ENCODE data around the gene COL3A1. TPM values are rescaled to one million over a fixed set of nuclear protein-coding genes. Genes with fewer than 3 reads are reported as not detected.

Gene COL3A1
- polyA plus RNA-seq, 3 donors: 65.6 to 363 (median 262) TPM

DNA sequence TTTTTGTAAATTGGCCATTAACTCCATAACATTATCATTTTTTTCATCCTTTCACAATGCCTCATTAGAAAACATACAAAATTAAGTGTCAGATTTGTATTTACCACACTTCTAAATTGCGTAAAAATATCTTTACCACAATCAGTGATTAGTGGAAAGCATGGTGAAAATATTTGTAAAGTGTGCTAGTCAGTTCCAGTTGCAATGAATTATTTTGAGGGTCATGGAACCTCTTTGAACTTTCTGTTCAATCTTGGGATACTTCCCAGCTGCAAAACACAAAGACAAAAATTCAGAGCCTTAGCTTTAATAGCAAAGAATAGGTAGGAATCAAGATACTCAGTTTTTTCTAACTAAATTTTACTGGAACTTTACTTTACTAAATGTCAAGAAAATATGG is 4.0 kb upstream of the COL3A1 start:
- no peak overlapping the region for H3K27ac ChIP-seq (ENCODE audit: low read depth, low read length)
- WGBS, 3 donors: 33 to 54% (median 52%) methylated on average over 1 of the region's 1 CpG

DNA sequence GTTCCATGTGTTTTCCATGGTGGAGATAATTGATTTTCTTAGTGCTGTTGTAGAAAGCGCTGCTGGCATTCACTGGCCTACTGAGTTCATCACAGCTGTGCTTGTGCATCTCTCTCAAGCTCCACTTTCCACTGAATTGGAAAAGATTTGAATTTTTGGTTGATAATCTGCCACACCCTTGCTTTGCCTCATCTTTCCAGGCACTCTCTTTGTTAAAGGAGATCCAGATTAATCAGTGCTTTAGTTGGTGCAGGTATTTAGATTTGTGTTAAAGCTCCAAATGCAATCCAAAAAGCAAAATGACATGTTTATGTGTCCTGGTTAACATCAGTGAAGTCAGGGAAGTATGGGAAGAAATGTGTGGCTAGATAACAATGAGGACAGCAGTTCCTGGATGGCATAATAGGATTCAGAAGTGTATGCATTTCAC is 2.7 kb upstream of the COL3A1 start:
- H3K27ac ChIP-seq (ENCODE audit: low read depth, low read length): no peak overlapping the region
- WGBS, 3 donors: 73 to 94% (median 79%) methylated on average over 1 of the region's 1 CpG

DNA sequence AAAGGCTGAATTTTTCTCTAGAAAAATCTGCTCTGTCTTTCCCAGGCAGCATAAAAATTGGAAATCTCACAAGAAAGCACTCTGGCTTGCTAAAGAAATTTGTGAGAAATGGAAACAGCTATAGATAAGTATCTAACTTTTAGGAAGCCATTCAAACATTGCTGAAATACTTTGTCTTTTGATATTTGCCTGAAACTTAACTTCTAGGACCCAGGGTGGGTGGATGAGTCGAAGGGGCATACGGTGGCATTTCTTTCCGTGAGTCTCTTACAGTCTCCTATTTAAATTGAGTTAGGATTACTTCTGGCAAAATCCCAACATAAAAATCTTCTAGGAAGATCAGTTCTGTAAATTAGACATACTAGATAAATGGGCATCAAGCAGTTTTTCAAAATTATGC is 532 bp upstream of the COL3A1 start:
- H3K27ac ChIP-seq (ENCODE audit: low read depth, low read length): no peak overlapping the region
- WGBS, 3 donors: 46 to 75% (median 46%) methylated on average over 3 of the region's 3 CpGs

DNA sequence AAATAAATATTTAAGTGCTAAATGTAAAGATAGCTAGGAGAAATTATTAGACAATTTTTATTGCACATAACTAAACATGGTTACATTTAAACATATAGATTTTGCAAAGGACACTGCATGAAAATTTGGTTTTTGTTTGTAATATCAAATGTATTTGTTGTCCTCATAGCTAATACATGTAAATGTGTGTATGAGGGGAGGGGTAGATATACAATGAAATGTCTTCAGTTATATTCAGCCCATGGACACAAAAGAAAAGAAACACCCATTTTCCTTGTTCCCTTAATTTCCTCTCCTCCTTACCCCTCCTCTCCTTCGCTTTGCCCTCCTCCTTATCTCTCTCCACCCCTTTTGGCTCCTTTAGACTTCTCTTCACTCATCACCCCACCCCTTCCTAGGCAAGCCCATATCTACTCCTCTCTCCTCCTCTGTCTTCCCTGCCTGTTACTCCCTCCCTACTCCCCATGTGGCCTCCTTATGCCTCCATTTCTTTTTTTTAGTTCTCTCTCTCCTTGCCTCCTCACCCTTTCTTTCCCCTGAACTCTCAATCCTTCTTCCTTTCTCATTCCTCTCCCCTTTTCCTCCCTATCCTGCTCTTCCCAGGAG is 1.4 kb downstream of the COL3A1 start:
- peak overlapping the region; percentile 42 for H3K27ac ChIP-seq (ENCODE audit: low read depth, low read length)
- WGBS, 3 donors: 57 to 64% (median 59%) methylated on average over 1 of the region's 1 CpG

DNA sequence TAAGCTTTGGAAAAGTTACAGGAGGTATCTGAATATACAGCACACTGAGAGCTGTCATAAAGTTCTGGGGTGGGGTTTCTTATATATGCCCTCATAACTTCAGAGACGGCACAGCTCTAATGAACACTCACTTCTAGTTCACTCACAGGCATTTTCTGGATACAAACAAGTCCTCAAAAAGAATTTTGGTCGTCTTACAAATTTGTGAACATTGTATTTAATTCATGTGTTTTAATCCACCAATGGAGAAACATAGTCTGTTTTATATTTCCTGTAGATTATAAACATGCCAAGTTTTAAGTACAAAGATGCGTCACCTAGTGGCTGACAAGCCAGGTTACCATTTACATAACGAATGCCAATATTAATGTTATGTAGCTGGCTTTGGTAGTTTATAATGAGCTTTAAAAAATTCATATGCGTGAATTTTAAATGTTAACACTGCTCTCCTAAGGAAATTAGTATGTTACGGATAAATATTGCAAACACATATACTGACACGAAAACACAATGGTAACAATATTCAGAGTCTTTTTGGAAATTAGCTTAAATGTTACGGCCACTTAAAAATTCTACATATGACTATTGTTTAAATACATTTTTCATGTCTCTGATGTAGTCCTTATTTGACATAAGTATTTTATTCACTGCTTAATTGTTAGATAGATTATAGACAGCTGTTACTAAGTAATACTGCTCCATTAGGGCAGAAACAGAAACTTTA is 2.5 kb downstream of the COL3A1 start:
- H3K27ac ChIP-seq (ENCODE audit: low read depth, low read length): no peak overlapping the region
- WGBS, 3 donors: 50 to 75% (median 50%) methylated on average over 8 of the region's 8 CpGs

DNA sequence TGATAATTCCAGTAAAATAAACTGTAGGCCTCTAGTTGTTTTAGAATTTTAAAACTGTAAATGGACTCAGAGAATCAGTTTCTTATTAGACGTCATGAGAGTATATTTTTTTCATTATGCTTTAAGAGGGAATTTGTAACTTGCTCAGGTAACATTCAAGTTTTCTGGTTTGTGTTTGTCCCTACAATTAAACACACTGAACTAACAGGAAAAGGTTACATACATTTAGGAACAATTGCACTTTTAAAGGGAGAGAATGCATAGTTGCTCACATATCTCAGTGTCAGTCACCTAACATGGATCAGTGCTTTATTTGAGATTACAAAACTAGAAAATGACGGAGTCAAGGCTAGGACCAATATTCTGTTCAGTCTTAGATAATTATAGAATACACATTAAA is 3.1 kb downstream of the COL3A1 start:
- no peak overlapping the region for H3K27ac ChIP-seq (ENCODE audit: low read depth, low read length)
- WGBS, 3 donors: 53 to 55% (median 55%) methylated on average over 2 of the region's 2 CpGs

DNA sequence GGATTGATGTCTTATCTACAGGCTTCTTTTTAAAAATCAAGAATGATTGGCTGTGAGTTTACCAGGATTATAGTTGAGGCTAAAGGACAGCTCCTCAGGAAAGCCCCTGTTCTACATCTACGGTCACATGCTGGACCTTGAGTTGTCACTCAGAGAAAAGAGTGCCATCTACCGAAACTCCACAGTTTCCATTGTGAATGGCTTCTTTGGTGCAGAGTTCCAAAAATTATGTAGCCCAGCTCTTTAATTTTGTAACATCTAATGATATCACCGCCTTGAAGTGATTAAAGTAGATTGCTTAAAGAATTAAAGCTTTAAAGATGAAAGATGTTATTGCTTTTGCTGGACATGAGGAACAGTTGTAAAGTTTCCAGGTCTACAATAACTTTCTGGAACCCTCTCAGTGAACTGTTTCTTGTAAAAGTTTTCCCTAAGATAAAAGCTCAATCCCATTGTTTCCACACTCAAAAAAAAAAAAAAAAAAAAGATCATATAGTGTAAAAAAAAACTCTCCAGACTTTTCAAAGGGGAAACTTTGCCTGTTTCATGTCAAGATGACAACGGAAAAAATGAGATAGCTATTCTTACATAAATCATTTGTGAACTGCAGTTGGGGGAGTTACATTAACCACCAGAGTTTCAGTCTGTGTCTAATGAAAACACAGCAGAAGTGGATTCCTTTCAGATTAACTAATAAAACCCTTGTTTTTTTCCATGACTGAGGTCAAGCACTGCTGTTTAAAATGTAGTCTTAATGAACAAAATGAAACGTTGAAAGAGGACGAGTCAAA is 4.3 kb downstream of the COL3A1 start:
- H3K27ac ChIP-seq (ENCODE audit: low read depth, low read length): no peak overlapping the region
- WGBS, 3 donors: 25 to 34% (median 27%) methylated on average over 6 of the region's 6 CpGs

DNA sequence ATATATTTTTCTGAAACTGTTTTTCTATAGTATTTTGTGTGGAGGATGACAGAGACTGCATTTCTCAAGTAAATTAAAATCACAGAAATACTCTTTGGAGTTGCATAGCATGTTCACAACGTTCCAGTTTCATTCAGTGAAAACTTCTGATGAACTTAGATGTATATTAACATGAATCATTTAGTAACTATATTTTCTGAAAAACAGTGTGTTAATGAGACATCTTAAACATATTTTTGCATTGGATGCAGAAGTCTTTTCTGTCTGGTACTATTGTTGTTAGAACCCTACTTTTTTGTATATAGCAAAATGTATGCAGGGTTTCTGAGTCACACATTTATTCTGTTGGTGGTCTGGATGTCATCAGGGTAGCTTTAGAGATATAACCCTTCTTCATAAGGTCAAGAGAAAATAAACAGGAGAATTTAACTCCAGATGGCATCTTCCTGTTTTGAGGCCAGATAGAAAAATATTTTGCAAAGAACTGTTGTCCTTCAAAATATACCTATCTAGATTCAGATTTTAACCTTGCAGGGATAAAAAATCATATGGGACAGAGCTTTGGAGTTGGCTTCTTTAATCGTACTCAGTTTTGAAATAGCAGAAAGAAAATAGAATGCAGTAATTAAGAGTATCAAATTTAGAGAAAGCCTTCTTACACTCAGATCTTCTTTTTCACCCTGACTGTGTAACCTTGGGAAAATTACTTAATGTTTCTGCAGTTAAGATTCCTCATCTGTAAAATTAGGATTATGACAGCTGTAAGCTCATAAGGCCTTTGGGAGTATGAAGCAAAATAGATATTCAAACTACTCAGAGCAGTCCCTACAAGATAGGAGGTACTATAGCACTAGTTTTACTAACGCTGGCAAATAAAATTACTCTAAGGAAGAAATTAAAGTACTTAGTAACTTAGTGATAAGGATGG is 5.3 kb downstream of the COL3A1 start:
- no peak overlapping the region for H3K27ac ChIP-seq (ENCODE audit: low read depth, low read length)
- WGBS, 3 donors: 42 to 57% (median 43%) methylated on average over 3 of the region's 3 CpGs

DNA sequence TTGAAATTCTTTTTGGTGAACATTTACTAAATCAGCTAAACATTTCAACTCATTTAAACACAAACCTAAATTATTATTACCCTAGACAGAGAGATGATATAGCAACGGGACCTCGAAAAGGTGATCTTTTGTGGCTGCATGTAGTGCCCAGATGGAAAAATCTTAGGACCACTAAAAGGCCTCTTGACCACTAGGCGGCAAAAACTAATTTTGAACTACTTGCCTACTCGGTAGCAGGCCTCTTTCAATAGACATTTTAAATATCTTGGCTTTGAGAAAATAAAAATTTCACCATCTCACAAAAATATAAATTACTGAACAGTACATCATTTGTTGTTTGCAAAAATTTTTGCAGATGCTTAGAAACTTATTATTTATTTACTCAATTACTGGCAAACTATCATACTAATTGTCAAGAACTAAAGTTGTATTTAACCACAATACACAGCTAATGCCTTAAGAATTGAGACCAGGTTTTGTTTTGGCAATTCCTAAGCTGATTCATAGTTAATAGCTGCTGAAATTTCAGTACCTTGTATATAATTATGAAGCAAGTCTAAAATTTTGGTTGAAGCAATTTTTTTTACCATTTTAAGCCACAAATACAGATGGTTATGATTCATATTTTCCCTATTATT is 9.4 kb downstream of the COL3A1 start:
- H3K27ac ChIP-seq (ENCODE audit: low read depth, low read length): no peak overlapping the region
- 56 to 75% (median 59%) methylated on average over 4 of the region's 4 CpGs for WGBS, 3 donors

DNA sequence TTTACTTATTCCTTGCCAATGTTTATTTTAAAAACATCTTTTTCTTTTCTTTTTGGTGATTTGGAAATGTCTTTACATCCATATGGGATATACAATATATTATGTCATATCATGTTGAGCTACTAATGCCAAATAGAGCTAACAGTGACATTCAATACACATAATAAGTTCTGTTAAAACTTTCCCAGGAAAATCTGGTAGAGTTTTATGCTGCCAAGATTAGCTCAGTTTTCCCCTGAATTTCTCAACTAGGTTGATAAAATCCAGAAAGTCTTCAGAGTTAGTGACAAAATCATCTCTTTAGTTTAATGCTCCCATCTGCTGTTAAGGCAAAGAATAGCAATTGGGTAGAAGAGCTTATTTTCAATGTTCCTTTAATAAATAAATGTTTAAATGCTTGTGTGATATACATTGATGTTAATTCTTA is 9.9 kb downstream of the COL3A1 start:
- no peak overlapping the region for H3K27ac ChIP-seq (ENCODE audit: low read depth, low read length)

DNA sequence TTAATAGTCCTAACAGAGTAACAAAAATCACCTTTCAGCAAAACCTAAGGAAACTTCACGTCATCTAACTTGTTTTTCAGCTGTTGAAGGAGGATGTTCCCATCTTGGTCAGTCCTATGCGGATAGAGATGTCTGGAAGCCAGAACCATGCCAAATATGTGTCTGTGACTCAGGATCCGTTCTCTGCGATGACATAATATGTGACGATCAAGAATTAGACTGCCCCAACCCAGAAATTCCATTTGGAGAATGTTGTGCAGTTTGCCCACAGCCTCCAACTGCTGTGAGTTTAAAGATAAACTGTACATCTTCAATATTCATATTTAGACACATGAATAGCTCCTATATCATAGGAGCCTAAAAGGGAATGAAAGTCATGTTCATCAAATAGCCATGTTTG is 10.5 kb downstream of the COL3A1 start:
- 49 to 75% (median 55%) methylated on average over 5 of the region's 5 CpGs for WGBS, 3 donors
- no peak overlapping the region for H3K27ac ChIP-seq (ENCODE audit: low read depth, low read length)

DNA sequence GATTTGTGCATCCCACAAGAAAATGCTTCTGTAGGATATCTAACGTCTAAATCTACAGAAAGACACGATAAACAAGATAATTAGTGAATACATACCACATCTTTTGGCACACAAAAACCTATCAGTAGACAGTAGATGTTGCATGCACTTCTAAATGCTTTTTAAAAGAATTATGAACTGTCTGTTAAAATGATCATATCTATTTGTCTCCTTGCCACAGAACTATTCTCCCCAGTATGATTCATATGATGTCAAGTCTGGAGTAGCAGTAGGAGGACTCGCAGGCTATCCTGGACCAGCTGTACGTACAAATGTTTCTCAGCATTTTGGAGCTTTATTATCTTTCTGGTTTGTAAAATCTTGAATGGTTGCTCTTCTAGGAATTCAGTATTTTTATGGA is 12.7 kb downstream of the COL3A1 start:
- H3K27ac ChIP-seq (ENCODE audit: low read depth, low read length): no peak overlapping the region
- WGBS, 3 donors: 51 to 74% (median 53%) methylated on average over 4 of the region's 4 CpGs

DNA sequence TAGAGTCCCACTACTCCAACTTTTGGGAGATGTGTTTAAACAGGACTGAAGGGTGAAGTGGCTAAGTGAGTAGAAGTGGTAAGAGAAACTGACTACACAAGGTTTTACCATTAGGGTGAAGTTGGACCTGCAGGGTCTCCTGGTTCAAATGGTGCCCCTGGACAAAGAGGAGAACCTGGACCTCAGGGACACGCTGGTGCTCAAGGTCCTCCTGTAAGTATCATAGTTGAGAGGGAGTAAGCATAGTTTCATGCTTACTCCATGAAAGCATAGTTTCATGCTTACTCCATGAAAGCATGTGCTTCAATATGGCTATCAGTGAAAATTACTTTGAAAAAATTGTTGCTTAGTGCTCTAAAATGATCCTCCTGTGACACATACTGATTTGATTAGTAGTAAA is 19.1 kb downstream of the COL3A1 start:
- 77 to 85% (median 77%) methylated on average over 1 of the region's 1 CpG for WGBS, 3 donors
- H3K27ac ChIP-seq (ENCODE audit: low read depth, low read length): no peak overlapping the region

DNA sequence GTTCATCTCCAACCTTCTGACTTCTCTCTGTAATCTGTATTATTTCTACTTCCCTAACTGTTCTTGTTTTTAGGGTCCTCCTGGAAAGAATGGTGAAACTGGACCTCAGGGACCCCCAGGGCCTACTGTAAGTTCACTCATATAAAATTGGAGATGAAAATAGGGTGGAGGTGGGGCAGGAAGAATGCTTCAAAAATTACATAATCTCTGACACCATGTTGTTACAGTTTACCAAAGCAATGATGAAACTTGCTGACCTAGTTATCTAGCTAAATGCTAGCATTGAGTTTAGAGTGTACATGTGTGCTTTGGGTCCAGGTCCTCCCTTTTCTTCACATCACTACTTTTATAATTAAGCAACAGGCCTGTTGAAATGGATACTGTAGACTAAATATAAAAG is 23.1 kb downstream of the COL3A1 start:
- H3K27ac ChIP-seq (ENCODE audit: low read depth, low read length): no peak overlapping the region

DNA sequence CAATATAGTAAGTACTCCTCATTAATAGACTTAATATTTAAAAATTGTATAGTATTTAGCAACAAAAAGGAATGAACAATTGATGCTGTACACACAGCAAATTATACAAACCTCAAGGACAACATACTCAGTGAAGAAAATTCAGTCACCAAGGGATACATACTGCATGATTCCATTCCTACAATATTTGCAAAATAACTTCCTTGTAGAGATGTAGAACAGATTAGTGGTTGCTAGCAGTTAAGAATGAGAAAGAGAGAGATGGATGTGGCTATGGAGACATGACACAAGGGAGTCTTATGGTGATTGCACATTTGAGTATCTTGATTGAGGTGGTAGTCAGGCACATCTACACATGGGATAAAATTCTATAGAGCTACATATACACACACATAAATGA is 26.0 kb downstream of the COL3A1 start:
- H3K27ac ChIP-seq (ENCODE audit: low read depth, low read length): no peak overlapping the region

DNA sequence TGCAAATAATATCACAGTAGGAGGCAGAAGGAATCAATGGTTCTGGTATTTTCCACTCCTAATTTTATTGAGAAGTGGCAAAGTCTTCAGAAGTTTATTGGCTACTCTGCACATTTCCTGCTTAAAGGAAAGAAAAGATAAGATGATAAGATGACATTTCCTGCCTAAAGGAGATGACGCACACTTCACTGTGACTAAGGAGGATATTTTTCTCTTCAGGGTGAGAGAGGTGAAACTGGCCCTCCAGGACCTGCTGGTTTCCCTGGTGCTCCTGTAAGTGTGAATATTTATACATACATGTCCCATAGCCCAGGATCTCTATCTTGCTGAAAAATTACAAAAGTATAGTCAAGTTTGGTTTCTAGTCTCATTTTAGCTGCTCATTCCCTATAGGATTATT is 27.9 kb downstream of the COL3A1 start:
- H3K27ac ChIP-seq (ENCODE audit: low read depth, low read length): no peak overlapping the region
- 25 to 47% (median 29%) methylated on average over 1 of the region's 1 CpG for WGBS, 3 donors

DNA sequence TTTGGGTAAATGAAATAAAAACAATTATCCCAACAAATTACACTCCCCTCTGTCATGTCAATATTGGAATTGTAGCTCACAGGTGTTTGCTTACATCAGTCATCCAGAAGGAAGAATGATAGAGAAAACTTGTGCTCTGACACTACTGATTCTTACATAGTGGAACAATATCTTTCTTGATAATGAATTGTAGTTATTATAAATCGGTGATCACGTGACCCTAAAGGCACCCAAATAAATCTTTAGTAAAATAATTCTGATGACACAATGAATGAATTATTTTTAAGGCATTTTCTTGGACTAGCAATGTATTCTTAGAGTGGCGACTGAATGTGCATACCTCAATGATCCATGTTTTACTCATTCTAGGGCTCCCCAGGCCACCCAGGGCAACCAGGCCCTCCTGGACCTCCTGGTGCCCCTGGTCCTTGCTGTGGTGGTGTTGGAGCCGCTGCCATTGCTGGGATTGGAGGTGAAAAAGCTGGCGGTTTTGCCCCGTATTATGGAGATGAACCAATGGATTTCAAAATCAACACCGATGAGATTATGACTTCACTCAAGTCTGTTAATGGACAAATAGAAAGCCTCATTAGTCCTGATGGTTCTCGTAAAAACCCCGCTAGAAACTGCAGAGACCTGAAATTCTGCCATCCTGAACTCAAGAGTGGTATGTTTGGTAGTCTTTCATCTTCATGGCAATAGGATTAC is 34.5 kb downstream of the COL3A1 start:
- no peak overlapping the region for H3K27ac ChIP-seq (ENCODE audit: low read depth, low read length)
- 80 to 85% (median 82%) methylated on average over 9 of the region's 9 CpGs for WGBS, 3 donors

DNA sequence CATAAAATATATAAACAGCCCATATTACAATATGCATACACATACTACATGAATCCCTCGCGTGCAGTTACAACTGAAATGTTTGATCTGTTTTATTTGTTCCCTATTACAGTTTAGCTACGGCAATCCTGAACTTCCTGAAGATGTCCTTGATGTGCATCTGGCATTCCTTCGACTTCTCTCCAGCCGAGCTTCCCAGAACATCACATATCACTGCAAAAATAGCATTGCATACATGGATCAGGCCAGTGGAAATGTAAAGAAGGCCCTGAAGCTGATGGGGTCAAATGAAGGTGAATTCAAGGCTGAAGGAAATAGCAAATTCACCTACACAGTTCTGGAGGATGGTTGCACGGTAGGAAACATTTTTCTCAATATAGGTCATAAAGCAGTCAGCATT is 36.4 kb downstream of the COL3A1 start:
- WGBS, 3 donors: 59 to 77% (median 69%) methylated on average over 6 of the region's 6 CpGs
- H3K27ac ChIP-seq (ENCODE audit: low read depth, low read length): no peak overlapping the region

Data from adipose tissue (tissue), 3 donors.